Measurements from ENCODE around the gene RGS13. TPM values are rescaled to one million over a fixed set of nuclear protein-coding genes. Genes with fewer than 3 reads are reported as not detected.

The RGS13 gene
- total RNA-seq, 1 donor from 2014 or later: not detected

DNA sequence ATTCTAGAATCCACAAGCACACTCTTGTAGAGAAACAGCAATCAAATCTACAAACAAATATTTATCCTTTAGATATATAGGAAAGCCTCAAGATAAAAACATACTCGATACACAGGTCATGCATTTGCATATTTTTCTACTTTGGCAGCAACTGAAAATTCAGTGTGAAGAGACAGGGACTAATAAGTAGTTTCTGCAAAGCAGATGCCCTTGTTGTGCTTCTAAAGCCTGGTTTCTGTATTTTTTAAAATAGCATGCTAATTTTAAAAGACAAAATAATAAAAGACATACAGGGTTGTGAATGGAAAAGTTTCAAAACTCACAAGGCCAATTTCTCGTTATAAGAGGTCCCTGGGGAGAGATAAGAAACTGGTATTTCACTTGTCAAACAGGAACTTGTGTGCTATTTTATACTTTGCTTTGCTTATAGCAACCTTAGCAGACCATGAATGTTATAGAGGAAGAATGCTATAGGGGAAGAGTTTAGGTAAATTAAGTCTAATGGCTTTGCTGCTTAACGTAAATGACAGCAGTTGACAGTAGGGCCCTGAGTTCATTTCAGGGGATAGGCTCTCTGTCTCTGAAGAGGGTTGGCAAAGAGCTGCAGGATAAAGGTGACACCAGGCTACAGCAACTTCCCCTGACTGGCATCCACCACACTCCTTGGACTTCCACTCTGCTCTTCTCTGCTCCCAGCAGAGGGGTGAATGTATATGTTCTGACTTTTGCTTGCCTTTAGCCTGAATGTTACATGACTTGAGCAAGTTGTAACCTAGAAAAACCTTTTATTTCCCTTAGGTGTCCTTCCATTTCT is 9.4 kb upstream of the RGS13 start:
- Mint-ChIP-seq H3K9me3 (ENCODE audit: low read depth) (peaks cover 3% of the 10 kb centered on the region), H3K27me3 (no peaks in the 10 kb centered on the region), H3K4me1 (ENCODE audit: low read depth) (peaks cover 34% of the 10 kb centered on the region), H3K4me3 (ENCODE audit: low read depth) (no peak overlapping the region), H3K27ac (no peak overlapping the region), H3K36me3 (ENCODE audit: insufficient read depth) (no peaks in the 10 kb centered on the region)
- DNase-seq (ENCODE audit: low spot score, unreplicated experiment): no peak
- TF ChIP-seq, protein P1, sequence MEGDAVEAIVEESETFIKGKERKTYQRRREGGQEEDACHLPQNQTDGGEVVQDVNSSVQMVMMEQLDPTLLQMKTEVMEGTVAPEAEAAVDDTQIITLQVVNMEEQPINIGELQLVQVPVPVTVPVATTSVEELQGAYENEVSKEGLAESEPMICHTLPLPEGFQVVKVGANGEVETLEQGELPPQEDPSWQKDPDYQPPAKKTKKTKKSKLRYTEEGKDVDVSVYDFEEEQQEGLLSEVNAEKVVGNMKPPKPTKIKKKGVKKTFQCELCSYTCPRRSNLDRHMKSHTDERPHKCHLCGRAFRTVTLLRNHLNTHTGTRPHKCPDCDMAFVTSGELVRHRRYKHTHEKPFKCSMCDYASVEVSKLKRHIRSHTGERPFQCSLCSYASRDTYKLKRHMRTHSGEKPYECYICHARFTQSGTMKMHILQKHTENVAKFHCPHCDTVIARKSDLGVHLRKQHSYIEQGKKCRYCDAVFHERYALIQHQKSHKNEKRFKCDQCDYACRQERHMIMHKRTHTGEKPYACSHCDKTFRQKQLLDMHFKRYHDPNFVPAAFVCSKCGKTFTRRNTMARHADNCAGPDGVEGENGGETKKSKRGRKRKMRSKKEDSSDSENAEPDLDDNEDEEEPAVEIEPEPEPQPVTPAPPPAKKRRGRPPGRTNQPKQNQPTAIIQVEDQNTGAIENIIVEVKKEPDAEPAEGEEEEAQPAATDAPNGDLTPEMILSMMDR (IDR thresholded peaks at IDR 0.05; ENCODE audit: unreplicated experiment): no peak

DNA sequence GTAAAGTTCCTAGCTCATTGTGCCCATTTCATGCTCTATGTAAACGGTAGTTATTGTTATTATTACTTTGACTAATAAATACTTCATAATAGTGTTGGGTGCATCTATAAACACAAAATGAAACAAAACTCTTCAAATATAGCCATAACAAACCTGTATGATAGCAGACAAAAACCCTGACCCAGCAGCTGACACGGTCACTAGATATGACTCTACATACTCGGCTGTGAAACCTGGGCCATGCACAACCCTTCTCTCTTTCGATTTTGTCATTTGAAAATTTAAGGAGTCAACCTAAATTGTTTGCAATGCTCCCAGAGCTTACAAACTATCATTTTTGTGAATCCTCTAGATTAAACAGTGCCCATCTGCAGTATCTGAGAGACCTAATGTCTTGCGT is 8.0 kb upstream of the RGS13 start:
- no peak for DNase-seq (ENCODE audit: low spot score, unreplicated experiment)
- no peak overlapping the region for H3K4me3 Mint-ChIP-seq (ENCODE audit: low read depth)
- peaks cover 39% of the 10 kb centered on the region for H3K4me1 Mint-ChIP-seq (ENCODE audit: low read depth)
- H3K27me3 Mint-ChIP-seq: no peaks in the 10 kb centered on the region
- H3K27ac Mint-ChIP-seq: no peak overlapping the region
- H3K36me3 Mint-ChIP-seq (ENCODE audit: insufficient read depth): no peaks in the 10 kb centered on the region
- TF ChIP-seq, protein P1 (IDR thresholded peaks at IDR 0.05; ENCODE audit: unreplicated experiment): no peak
- H3K9me3 Mint-ChIP-seq (ENCODE audit: low read depth): no peaks in the 10 kb centered on the region

DNA sequence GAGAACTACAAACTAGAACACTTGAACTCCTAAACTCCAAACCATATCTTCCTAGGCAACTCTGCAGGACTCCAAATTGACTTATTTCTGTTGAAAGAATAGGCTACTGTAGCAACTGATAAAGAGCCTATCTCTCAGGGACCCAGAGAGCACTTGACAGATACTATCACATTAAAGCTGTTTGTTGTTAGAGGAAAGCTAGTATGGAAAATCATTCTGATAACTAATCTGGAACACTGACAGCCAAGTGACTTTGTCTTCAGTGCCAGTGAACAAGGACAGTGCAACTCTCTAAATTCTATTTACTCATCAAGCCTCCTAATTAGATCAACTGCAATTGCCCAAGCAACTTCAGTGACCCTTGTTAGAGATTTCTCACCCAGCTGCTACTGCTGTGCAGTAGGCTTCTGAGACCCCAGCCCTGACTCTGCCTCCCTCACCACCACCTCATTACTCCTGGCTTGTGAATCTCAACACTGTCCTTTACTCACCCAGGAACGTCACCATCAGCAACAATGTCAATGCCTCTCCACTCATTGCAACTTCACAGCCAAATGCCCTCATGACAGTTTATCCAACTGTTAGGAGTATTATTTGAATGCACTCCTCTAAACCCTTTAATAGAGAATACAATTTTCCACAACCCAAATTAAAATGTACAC is 7.4 kb upstream of the RGS13 start:
- Mint-ChIP-seq H3K27ac (no peak overlapping the region), H3K9me3 (ENCODE audit: low read depth) (no peaks in the 10 kb centered on the region), H3K36me3 (ENCODE audit: insufficient read depth) (no peaks in the 10 kb centered on the region), H3K27me3 (peaks cover 3% of the 10 kb centered on the region), H3K4me1 (ENCODE audit: low read depth) (peaks cover 45% of the 10 kb centered on the region), H3K4me3 (ENCODE audit: low read depth) (no peak overlapping the region)
- TF ChIP-seq, protein P1 (IDR thresholded peaks at IDR 0.05; ENCODE audit: unreplicated experiment): no peak
- DNase-seq (ENCODE audit: low spot score, unreplicated experiment): no peak

DNA sequence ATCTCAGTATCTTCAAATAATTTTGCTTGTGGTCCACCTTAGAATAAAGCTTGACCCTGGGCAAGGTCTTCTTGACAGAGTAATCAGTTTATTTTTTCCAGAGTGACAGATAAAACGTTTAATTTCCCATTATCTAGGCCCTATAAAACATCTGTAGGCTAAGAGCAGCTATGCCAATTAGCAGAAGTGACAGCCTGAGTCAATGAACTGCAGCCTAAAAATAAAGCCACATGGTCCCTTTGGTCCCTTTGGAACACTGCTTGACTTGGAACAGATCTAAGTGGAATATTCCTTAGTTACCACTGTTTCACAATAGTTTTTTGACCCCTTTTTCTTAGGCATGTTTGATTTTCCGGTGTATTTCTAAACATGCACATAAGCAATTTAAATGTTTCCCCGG is 6.3 kb upstream of the RGS13 start:
- DNase-seq (ENCODE audit: low spot score, unreplicated experiment): no peak
- Mint-ChIP-seq H3K4me1 (ENCODE audit: low read depth) (peaks cover 45% of the 10 kb centered on the region), H3K27ac (no peak overlapping the region), H3K36me3 (ENCODE audit: insufficient read depth) (no peaks in the 10 kb centered on the region), H3K4me3 (ENCODE audit: low read depth) (no peak overlapping the region), H3K27me3 (peaks cover 6% of the 10 kb centered on the region), H3K9me3 (ENCODE audit: low read depth) (no peaks in the 10 kb centered on the region)
- TF ChIP-seq, protein P1 (IDR thresholded peaks at IDR 0.05; ENCODE audit: unreplicated experiment): no peak

DNA sequence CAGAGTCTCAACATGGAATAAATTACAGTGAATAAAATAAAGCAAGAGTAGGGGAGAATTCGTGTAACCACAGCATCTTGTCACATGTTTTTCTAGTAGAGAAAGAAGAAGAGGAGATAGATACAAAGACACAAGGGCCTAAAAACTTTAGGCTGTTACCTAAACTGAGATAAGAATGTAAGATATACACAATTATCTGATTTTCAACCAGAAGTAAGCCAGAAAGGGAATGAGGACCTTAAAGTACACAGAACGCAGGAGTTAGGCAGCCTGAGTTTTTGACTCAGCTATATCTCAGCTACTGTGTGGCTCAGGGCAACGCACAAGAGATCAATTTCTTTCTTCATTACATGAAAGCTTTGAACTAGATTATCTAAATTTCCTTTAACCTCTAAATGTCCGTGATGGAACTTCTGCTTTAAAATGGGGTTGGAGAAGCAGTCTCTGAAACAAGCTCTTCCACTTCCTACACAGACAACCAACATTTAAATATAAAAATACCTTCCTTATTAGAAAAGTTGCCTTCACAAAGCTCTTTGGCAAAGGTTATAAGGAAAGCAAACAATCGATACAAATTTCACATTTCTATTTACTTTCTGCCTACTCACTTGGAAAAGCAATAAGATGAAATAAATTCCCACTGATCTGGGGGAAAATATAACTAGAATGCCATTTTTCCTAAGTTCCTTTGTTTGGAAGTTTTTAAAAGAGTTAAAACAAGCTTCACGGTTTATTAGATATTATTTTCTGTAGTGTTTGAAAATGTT is 5.2 kb upstream of the RGS13 start:
- Mint-ChIP-seq H3K27ac (no peak overlapping the region), H3K36me3 (ENCODE audit: insufficient read depth) (no peaks in the 10 kb centered on the region), H3K4me1 (ENCODE audit: low read depth) (peaks cover 45% of the 10 kb centered on the region), H3K4me3 (ENCODE audit: low read depth) (no peak overlapping the region), H3K9me3 (ENCODE audit: low read depth) (no peaks in the 10 kb centered on the region), H3K27me3 (peaks cover 9% of the 10 kb centered on the region)
- TF ChIP-seq, protein P1 (IDR thresholded peaks at IDR 0.05; ENCODE audit: unreplicated experiment): no peak
- DNase-seq (ENCODE audit: low spot score, unreplicated experiment): no peak

Data from progenitor cell of endocrine pancreas (in vitro differentiated cells).